ENCODE measurements around the gene POC1B. TPM values are rescaled to one million over a fixed set of nuclear protein-coding genes. Genes with fewer than 3 reads are reported as not detected.

Gene POC1B
- 12.8 TPM for total RNA-seq
- long read RNA-seq, partial matches to known transcripts: 6 of 23 reads
- long read RNA-seq, other reads (novel, unspliced or antisense): 14 of 23 reads

DNA sequence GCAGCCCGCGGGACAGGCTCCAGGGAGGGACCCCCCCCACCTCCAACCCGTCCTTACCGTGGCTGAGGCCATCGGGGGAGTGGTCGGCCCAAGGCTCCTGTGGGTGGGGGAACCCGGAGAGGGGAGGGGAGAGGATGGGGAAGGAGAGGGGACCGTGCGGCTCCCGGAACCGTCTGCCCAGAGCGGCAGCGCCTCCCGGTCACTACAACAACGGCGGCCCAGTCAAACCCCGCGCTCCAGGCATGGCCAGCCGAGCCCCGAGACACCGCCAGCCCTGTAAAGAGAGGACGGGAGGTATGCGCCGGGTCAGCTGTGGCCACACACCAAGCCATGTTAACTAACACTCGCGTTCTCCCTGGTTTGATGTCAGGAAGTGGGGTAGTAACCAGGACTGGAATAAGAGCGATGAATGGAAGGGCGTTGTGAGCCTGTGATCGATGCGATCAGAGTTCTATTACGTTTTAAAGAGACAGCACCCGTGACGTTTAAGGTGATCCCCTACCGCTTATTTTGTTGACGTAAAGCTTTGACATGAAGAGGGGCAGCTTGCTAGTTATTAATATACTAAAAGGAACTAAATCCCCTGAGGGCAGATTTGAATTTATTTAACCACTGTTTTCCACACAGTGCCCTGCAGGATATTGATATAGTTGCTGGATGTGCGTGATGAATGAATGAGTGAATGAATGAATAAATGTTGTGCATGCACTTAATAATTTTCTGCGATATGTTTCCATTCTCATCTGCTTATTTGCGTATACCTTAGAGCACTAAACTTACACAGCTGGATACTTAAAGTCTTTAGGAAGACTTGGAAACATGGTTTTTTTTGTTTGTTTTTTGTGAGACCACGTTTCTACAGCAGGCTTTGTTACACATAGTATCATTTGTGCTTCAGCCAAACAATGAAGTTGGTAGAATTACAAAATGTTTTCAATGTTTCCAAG, at the start of gene POC1B:
TSS of gene POC1B (minus strand) at position 224 of the 947 bp plus-strand sequence. CDS start at position 72, 152 bp downstream.
- peak; percentile 93 for DNase-seq (ENCODE audit: low spot score)

DNA sequence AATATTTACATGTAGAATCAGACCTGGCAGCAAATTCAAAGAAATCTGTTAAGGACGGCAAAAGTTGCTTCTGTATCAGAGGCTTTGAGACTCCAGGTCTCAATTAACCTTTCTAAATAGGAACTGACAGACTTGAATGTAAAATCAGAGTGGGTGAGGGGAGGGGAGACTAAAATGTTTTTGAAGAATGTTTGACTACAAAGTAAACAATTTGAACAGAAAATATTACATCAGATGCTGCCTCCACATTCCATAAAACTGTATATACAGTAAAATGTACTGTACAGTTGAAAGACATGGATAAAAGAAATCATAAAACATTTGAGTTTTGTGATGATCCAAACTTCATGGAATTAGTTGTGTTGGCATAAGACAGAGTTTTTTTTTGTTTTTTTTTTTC, 49.5 kb upstream of the POC1B start:
- no peak for DNase-seq (ENCODE audit: low spot score)

DNA sequence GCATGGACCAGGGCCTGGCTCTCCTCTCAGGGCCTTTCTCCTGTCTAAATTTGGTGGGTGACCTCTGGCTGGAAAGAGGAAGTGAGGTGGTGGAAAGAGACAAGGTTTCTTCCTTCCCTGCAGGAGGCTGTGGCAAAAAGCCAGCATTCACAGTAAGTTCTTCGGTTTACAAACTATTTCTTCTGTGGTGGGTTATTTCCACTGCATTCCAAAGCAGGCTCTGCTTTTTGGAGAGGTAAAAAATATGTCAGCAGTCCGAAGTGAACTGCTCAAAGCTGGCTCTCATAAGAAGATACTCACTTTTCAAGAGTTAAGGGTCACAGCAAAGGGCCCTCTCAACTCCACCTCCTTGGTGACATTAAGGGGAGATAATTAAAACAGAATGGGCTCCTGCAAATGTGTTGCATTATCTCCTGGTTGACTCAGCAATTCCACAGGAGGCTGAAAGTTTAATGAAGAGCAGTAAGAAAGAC, 48.9 kb upstream of the POC1B start:
- DNase-seq (ENCODE audit: low spot score): no peak

DNA sequence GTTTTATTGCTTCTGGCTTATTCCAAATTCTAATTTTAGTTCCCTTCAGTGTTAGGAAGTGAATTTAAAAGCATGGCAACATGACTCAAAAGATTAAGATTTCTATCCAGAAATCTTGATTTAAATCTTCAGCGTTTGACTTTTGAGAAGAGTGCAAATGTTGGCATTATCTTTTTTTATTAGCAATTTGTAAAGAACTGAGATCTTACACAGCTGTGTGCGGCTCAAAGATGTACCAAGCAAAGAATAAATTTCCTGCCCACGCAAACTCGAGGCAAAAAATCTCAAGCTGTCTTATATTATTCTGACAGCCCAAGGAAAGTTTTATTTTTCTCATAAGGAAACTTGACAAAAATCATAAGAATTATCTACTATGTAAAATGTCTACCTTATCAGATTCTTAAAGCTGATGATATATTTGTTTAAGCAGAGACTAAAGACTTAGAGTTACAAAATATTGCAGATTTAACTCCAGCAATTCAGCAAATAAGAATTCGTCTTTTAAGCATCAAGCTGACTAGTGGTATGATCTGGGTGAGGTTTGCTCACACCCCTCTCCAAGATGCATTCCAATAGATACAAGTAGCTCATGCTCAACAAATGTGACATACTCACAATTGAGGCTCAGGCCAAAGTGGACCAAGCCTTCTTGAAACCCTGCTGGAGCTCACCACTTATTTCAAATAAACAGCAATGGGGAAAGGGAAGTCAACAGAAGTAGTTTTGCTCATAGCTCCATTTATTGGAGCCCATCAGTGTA, 47.4 kb upstream of the POC1B start:
- no peak for DNase-seq (ENCODE audit: low spot score)

DNA sequence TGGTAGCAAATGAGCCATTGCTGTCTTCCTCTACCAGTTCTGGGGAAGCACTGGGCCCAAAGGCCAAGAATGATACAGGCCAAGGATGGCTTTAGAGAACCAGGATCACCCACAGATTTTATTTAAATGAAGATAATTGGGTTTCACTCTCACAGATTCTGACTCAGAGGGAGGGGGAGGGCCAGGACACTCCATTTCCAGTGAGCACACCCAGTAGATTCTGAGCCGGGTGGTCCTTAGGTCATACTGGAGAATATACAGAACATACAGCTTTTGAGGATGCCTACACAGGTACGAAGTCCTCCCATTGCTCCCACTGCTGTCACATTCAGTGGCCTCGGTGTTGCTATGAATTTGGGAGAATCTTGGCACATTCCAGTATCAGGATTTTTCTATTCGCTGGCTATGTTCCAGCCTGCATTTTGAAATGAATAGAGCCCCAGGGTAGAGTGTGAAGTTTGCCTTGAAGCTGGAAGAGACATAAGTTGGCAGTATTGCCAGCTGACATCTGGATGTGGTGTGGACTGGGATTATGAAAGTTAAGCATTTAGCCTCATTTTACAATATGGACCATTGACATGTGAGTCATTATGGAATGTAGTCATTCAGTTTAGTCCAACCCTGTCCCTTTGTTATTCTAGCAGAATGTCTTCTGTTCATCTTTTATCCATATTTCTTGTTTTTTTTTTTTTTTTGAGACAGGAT, 45.8 kb upstream of the POC1B start:
- DNase-seq (ENCODE audit: low spot score): no peak

DNA sequence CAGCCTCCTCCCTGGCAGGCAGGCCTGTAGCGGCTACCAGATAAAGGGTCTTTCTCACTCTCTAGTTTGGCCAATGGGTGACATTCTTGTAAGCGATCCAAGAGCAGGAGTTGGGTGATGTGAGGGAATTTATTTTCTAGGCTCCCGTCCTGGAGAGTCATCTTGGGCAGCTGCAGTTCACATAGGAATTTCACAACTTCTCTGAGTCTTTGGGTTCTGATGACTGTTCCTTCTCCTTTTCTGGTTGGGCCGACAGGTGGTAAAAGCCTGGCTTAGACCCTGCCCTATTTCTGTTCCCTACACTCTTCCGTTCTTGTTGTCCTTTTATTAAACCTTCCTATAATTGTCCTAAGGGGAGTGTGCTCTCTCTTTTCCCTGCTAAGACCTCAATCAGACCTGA, 42.6 kb upstream of the POC1B start:
- DNase-seq (ENCODE audit: low spot score): no peak

DNA sequence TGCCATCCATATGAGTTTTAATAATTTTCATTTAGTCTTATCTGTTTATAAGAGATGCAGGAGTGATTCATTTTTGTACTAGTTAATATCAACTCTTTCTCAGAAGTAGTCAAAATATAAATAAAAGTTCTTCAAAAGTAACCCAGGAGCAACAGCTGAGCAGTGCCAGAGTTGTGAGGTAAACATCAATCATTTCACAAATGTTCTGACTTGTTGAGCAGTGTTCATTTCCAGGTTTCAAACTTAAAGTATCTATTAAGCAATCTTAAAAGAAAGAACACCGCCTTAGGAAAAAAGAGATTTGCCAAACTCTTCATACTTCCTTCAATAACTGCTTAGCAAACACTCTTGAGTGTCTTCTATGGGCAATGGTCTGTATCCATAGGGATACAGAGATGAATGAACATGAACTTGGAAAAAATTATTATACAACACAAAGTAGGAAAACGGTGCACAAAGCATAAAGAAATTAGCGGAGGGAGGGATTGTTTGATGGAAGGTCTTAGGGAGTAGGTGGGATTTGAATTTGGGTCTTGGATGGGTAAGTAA, 41.9 kb upstream of the POC1B start:
- DNase-seq (ENCODE audit: low spot score): no peak

DNA sequence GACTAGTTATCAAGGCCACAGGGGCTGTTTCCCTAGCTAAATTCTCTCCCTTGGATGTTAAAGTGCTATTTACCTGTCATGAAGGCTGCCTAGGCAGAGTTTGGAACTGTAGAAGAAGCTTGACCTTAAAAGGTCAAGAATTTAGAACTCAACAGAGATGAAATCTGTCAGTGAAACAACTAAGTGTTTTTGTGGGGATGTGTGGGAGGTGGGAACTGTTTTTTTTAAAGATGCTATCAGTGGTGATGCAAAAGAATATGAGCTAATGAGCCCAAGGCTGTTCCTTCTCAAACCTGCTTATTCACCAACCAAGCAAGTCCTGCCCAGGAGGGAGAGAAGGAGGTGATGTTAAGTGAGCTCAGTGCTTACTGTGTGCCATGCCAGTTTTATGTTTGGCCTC, 40.8 kb upstream of the POC1B start:
- DNase-seq (ENCODE audit: low spot score): no peak

DNA sequence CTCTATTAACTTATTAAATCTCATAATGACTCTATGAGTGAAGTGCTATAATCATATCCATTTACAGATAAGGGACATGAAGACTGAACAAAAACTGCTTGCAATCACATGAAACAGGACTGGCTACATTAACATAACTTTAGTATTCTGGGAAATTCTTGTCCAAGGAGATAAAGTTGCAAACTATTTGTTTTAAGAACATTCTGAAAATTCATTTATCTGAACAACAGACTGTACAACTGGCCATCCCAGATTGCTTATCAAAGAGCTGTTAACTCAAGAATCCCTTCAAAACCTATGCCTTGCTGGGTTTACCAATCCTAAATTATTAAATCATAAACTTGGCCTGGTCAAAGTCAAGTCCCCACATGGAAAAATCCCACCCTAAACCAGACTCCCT, 39.2 kb upstream of the POC1B start:
- no peak for DNase-seq (ENCODE audit: low spot score)

DNA sequence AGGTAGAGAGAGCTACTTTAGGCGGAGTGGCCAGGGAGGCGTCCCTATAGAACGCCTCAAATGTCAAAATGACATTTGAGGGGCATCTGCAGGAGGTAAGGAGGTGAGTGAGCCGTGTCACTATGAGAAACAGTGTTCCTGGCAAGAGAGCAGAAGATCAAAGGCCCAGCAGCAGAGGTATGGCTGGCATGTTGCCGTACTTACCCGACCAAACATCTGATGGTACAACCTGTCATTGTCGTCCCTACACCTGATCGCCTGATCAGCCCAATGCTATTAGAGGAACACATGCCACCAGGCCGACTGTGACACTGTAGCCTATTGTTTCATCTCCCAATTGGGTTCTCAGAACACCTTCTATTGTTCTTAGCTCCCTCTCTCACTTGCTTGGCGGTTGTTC, 33.9 kb upstream of the POC1B start:
- DNase-seq (ENCODE audit: low spot score): no peak

DNA sequence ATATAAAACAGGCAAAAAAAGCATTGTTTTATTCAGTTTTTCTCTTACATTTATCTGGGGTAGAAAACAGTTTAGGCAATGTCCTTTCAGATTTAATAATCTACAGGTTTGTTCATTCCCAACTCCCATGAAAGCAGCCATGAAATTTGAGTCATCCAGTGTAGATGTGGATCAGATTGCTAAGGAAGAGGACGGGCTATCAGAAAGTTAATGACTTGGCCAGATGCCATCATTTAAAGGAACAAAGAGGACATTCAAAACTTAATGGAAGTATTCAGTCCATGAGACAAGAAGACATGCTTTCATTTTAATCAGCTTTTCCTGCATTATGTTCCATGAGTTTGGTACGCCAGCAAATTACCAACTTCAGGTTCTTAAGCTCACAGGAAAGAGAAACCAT, 31.1 kb upstream of the POC1B start:
- no peak for DNase-seq (ENCODE audit: low spot score)

DNA sequence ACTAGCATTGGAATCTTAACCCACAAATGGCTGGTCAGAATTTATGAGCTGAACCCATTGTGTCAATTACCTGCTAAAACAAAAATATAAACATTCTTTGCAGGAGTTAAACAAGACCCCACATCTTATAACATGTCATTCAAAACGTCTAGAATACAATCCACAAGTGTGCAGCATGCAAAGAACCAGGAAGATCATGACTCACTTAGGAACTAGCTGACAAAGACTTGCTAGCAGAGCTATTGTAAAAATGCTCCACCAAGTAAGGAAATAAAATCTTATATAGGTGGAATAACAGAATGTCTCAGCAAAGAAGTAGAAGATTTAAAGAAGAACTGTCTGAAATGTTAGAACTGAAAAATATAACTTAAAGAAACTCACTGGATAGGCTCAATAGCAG, 26.5 kb upstream of the POC1B start:
- DNase-seq (ENCODE audit: low spot score): no peak

DNA sequence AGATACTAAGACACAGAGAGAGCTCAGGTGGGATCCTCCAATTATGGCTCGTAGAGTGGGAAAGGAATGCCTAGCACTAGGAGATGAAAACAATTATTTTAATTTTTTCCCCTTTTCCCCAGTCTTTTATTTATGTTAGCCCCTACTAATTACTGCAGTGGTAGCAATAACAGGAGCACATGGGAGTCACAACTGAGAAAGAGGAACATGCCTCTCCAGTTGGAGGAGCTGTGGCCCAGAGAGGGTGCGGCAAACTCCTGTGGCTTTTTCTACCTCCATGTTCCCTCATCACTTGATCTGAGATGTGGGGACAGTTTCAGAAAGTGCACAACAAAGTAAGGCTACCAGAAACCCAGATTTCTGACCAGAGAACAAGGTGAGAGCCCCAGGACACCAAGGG, 25.9 kb upstream of the POC1B start:
- no peak for DNase-seq (ENCODE audit: low spot score)

DNA sequence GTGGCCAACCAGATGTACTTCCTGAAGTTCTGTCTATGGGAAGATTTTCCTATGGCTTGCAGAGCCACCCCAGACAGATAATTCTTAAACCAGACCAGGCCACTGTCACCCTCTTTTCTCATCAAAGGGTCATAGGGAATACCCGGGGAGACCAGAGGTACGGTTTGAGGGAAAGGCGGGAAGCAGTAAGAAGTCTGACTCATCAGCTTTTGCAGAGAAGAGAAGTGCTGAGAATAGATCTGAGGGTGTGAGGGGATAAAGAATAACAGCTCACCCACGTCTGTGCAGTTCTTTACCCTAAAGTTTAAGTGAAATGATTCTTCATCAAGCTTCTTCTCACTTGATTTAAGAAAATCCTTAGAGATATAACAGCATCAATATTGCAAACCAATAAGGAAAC, 21.3 kb upstream of the POC1B start:
- no peak for DNase-seq (ENCODE audit: low spot score)

DNA sequence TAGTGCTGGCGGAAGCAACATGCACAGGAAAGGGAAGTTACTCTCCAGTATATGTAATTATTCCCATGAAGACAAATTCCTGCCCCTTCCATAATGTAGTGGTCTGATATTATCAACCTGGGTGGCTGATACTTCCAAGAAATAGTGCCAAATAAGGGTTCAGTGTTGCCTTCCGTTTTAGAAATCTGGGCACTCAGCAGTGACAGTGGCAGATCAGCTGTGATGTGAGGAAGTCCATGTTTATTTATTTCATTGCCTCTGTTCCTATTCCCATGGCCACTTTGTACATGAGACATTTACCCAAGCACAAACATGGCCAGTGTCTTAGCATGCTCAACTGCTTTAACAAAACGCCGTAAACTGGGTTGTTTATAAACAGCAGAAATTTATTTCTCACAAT, 20.3 kb upstream of the POC1B start:
- no peak for DNase-seq (ENCODE audit: low spot score)

DNA sequence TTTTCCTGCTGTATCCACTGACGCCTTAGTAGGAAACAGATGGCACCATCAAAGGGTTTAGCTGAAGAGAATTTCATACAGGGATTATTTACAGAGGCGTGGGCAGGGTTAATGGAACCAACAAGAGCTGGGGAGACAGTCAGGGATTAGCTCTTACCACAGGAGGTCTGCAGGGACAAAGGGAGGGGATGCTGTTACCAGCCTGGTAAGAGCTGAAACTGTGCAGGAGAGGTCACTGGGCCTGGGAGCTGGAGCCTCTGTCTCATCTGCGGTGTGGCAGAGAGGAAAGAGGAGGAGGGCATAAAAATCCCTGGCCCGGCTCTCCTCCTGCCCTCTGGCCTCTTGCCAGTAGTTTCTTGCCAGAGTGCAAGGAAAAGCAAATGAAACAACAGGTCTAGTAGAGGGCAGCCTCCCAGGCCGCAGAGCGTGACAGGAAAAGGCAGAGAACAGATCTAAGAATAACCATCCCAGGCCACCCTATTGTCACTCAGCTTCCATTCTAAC, 18.9 kb upstream of the POC1B start:
- DNase-seq (ENCODE audit: low spot score): no peak

DNA sequence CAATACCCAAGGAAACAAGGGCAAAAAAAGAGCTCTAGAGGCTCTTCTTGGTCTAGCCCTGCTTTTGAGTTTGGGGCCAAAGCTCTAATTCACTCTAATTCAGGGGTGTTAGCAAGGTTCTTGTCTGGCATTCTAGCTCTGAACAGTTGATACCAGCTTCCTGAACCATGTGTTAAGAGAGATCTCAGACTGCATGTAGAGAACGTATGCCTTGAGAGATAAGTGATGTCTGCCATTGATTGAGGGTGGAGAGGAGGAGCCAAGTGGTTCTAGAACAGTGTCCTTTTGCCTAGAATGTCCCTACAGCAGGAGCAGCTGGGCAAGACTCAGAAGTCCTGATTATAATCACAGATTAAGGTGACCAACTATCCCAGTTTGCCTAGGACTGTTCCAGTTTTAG, 18.2 kb upstream of the POC1B start:
- DNase-seq (ENCODE audit: low spot score): no peak

DNA sequence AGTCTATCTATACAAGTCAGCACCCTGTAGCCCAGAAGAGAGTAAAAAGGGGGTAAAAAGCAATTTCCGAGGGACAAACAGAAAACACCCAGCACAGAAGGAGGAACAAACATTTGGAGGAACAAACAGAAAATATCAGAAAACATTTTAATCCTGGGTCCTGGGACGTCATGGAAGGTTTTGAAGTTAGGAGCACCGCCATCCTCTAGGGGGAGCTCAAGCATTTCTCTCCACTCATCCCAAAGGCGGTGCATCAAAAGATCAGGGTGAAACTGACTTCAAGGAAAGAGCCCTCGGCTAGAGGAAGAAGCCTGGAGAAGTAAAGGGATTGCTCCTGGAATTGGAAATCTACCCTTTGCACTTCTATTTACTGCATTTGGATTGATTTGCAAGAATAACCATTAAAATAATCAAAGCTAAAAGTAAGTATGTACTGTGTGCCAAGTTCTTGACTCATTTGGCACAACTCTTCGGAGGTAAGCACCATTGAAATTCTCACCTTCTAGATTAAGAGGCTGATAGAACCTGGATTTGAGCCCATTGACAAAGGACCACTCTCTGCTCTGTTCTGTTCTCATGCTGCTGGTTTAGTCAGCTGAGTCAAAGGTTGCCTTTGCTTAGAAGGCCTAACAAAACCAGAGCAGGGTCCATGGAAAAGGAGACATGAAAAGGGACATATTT, 17.2 kb upstream of the POC1B start:
- no peak for DNase-seq (ENCODE audit: low spot score)

DNA sequence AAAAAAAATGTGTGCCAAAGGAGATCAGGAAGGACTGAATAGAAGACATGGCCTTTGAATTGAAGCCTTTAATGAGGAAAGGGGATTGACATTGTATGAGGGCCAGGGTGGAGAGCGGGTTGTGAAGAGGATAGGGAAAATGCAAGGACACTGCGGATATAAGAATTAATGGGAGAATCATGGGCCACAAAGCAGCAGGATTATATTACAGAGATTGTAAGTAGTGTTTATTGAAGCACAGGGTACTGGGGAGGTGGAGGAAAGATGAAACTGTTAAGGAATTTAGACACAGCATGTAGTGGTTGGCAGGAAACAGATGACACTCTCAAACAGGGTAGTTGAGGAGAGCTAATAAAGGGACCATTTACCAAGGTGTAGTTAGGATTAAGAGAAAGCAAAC, 16.4 kb upstream of the POC1B start:
- no peak for DNase-seq (ENCODE audit: low spot score)

DNA sequence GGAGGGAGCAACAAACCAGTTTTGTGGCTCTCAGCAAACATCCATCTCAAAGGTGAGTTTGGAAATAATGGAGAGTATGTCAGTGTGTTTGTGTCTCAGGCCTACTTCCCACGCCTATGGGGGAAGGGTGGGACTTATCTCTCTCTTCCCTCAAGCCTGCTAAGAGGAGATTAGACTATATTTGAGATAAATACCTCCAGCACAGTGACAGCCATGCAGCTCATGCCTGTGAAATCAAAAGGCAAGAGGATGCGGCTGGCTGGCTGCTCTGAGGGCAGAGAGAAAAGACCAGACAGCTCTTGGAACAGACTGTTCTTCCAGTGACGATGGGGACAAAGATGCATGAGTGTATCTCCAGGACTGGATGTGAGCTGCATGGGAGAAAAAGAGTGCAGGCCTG, 14.7 kb upstream of the POC1B start:
- DNase-seq (ENCODE audit: low spot score): no peak

Measured in mesenteric fat pad (tissue), 1 donor.